DMS53 (cell line): ENCODE data around the gene HYAL2.

Source experiments
- DNase-seq: peaks from one replicate; lab custom pipeline; 2025; lab: John Stamatoyannopoulos, UW

Gene HYAL2

DNA sequence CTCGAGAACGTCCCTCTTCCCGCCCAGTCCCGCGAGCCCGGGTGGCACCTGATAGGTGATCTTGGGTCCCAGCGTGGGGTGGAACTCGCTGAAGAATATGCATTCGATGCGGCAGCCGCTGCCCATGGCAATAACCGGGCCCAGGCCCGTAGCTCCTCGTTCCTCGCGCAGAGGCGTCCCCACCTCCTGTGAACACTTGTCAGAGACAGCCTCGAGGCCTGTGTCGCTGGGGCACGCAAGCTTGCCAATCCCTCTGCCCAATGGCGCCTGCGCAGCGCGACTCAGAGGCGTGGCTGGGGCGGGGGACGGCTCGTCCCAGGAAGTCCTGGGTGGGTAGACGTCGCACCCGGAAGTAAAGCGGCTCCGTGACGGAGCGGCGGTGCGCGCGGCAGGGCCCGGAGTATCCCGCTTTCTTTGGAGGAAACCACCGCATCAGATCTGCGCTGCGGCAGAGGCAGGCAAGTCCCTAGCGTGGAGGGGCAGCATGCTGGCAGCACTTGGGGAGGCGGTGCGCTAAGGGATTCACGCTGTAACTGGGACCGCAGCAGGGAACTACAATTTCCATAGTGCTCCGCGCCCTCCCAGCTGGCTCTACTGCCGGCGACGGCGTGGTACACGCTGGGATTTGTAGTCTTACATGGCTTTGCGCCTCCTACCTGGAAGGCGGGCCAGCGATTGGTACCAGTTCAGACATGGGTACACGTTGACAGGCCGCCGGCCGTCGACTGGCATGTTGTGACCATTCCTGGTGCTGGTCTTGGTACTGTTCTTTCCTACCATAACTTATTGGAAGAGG is 28.2 kb upstream of the HYAL2 start, which contains the start of the genes CYB561D2 and NPRL2:
Gene CYB561D2 (plus strand): TSS at position 336 of the 796 bp plus-strand sequence. CDS start 572 bp downstream, outside the sequence.
Gene NPRL2 (minus strand): TSS at position 249 of the 796 bp plus-strand sequence. CDS start 123 bp downstream, at position 126.
- peak; percentile 88 for DNase-seq

DNA sequence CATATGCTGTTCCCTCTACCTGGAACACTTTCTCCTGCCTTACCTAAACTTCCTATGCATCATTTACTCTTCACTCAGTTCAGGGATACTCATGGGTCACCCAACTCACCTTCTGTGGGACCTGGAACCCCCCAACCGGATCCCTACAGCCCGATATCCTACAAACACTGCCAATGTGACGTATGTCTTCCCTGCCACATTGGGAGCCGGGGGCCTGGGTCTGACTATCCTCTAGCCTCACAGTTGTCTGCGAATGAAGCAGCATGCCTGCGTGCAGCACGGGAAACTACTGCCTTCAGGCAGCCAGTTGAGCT is 27.6 kb upstream of the HYAL2 start:
- DNase-seq, result no peak

DNA sequence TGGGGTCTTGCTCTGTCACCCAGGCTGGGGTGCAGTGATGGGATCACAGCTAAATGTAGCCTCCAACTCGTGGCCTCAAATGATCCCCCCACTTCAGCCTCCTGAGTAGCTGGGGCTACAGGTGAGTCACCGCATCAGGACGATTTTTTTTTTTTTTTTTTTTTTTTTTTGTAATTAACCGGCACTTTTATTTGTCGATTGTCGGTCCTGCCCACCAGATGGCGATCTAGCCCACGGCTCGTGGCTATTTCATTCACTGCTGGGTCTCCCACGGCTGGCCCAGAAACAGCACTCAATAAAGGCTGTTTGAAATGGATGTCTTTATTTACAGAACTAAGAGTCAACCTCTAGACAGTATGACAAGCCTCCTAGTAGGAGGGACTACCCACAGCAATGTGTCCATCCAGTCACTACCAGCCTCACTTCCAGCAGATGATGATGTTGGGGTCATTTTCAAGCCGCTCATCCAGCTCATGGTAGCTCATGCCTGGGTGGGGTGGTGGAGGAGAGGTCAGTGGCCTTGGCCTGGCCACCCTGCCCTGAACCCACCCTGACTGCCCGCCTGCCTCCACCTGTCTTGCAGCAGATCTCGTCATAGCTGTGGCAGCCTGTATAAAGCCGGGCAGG is 24.8 kb upstream of the HYAL2 start:
- peak; percentile 81 for DNase-seq

DNA sequence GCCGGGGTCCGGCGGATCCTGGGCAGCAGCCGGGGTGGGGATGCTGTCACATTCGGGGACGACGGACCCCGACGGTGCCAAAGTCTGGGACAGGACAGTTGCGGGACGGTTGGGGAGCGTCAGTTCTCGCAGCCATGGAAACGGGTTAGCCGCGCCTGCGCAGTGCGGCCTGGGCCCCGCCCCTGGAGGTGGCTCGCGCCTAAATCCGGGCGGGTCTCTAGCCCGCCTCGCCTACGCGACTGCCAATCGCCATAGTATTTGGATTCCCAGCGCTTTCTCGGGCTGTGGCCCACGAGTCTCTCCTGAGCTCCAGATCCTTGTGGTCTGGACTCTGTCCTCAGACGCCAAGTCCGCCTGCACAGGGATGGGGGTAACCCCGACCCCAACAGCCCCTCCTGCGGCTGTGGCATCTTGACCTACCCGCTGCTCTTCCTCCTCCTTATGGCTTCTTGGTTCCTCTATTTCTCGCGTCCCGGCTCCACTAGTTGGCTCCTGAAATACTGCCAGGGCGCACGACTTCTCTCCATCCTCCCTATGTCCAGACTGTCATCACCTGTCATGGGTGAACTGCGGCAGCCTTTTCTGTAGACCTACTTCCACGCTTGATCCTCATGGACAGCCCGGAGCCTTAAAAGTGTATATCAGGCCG is 23.2 kb upstream of the HYAL2 start, which contains the start of gene ZMYND10:
Gene ZMYND10 (minus strand): TSS at position 147 of the 649 bp plus-strand sequence. CDS start 153 bp downstream, outside the sequence.
- no peak for DNase-seq

DNA sequence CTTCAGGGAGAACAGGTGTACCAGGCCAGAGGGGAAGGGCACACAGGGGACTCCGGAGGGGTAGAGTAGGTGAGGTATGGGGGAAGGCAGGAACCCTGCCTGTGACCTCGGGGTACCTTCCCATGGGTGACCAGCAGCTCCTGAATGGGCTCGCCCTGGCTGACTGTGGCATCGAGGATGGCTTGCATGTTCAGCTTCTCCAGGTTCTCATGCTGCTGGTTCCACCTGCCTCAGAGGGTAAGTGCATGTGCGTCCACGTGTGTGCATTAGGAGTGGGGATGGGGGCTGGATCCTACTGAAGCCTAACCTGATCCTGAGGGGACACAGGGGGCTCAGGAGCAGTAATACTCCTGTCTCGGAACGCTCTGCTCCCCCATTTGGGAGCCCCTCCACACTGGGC is 22.5 kb upstream of the HYAL2 start:
- DNase-seq, result no peak

DNA sequence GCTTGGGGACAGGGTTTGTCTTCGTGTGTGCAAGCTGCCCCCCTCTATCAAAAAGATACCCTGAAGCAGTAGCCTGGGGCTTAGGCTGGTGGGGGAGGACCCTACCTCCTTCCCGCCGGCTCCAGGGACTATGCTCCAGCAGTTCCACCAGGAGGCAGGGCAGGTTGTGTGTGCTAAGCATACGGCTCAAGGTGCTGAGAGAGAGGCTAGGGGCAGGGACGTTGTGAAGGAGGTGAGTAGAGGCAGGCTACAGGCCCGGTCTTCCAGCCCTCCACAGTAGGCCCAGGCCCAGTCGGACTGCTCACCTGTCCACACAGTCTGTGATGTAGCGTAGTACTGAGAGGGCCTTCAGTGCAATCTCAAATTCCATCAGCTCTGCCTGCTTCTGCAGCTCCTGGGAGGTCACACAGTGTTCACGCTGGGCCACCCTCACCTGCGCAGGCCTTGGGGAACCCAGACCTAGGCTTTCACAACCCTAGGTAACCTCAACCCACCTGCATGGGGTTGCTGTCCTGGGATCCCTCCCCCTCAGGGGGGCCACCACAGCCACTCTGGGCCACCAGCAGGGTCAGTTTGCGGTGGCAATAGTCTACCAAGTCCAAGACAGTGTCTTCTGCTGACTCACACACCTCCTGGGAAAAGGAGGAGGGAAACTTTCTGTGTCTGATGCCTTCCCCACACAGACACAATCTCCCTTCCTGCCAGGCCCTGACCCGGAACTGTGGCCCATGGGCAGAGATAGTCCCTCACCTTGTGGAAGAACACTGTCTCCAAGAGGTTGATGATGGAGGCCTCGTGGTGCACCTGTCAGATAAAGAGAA is 20.5 kb upstream of the HYAL2 start:
- no peak for DNase-seq

DNA sequence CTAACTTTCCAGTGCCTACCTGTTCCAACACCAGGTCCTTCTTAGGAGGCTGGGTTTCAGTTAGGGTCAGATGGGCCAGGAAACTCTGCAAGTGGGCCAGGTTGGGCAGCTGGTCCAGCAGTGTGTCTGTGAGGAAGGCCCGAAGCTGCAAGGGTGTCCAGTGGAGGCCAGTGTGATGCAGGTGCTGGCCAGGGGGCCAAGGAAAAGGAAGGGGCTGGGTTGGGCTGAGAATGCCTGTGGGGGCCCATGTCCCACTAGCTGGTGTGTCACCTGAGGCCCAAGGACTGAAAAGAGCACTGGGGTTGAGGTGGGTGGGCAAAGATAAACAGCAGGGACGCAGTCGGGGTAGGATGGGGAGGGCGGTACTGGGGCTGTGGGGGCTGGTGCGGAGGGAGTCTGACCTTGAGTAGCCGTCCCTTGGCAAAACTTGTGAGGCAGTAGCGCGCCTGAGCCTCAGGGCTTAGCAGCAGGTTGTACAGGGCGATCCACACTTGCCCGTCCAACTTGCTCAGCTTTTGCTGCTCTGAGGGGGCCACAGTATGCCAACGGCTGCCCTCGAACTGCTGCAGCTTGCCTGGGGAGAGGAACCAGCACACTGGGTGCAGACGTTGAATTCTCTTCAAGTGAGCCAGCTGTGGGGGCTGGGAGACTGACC is 19.6 kb upstream of the HYAL2 start:
- DNase-seq, result no peak

DNA sequence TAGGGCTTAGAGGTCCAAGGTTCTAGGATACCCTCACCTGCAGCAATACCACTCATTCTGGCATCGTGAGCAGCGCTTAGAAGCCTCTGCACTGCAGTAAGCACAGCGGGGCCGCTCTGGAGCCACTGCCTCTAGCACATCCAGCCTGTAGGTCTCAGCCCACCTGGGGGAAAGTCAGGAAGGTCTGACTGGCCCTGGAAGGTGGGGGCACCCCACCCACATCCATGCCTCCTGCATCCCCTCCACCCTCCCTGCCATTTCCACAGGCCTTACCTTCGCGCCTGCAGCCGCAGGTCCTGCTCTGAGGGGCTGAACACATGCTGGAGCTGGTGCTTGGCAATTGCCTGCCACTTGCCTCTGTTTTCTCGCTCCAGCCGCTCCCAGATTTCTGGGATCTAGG is 19.0 kb upstream of the HYAL2 start:
- no peak for DNase-seq

DNA sequence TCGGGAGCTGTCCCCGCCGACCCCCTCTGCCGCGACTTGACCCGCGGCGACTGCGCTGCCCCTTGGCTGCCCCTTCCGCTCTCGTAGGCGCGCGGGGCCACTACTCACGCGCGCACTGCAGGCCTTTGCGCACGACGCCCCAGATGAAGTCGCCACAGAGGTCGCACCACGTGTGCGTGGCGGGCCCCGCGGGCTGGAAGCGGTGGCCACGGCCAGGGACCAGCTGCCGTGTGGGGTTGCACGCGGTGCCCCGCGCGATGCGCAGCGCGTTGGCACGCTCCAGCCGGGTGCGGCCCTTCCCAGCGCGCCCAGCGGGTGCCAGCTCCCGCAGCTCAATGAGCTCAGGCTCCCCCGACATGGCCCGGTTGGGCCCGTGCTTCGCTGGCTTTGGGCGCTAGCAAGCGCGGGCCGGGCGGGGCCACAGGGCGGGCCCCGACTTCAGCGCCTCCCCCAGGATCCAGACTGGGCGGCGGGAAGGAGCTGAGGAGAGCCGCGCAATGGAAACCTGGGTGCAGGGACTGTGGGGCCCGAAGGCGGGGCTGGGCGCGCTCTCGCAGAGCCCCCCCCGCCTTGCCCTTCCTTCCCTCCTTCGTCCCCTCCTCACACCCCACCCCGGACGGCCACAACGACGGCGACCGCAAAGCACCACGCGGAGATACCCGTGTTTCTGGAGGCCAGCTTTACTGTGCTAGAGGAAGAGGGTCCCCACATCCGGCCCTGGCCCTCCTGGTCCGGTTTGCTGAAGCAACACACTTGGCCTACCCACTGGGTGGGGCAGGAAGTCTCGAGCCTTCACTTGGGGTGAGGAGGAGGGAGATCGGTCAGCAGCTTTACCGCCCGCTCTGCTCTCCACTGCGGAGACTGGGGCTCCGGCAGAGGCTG is 18.1 kb upstream of the HYAL2 start, which contains the start of gene RASSF1:
Gene RASSF1 (minus strand): TSS at position 389 of the 882 bp plus-strand sequence. CDS start 31 bp downstream, at position 358.
- DNase-seq, result no peak

DNA sequence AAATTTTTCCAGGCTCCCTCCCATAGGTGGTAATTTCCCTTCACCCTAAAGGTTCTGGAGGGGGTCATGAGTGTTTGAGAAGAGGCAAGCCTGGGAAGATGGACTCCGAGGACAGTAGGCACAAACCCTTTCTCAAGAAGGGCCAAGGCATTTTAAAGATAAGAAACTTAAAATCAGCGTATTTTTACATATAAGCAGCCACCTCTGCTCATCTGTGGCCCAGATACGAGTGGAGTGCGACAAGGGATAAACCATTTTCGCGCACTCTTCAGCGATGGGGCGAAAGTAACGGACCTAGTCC is 17.6 kb upstream of the HYAL2 start:
- DNase-seq, result no peak

DNA sequence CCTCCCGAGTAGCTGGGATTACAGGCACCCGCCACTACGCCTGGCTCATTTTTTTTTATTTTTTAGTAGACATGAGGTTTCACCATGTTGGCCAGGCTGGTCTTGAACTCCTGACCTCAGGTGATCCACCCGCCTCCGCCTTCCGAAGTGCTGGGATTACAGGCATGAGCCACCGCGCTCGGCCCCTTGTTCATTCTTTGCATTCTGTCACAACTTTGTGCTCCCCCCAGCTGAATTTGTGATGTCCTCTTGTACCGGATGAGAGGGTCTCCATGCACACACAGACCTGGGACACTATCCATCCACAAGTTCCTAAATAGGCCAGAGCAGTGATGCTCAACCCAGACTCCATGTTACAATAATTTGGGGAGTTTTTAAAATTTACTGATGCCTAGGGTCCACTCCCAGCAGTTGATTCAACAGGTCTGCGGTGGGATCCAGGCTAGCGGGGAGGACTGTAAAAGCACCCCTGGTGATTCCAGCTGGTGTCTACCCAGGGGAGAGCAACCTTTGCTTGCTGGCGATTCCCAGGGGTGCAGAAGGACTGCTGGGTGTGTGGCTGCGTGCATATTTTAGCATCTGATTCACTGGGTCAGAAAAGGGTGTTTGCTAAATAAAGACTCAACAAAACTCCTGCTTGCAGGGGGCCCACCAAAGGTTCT is 17.1 kb upstream of the HYAL2 start:
- DNase-seq, result no peak

DNA sequence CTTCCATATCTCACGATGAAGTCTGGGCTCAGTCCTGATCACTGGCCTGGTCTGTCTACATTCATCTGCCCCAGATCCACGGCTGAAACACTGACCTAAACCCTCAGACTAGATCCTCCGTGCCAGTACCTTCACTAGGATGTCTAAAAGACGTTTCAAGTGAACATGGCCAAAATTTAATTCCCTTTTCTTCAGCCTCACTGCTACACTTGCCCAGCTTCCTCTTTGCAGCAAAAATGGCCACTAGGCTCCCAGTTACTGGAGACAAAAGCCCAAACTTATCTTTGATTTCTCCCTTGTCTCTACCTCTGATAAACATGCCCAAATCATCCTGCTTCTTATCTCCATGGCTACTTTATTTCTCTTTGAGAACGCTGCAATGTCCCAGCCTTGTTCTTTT is 16.4 kb upstream of the HYAL2 start:
- DNase-seq, result no peak

DNA sequence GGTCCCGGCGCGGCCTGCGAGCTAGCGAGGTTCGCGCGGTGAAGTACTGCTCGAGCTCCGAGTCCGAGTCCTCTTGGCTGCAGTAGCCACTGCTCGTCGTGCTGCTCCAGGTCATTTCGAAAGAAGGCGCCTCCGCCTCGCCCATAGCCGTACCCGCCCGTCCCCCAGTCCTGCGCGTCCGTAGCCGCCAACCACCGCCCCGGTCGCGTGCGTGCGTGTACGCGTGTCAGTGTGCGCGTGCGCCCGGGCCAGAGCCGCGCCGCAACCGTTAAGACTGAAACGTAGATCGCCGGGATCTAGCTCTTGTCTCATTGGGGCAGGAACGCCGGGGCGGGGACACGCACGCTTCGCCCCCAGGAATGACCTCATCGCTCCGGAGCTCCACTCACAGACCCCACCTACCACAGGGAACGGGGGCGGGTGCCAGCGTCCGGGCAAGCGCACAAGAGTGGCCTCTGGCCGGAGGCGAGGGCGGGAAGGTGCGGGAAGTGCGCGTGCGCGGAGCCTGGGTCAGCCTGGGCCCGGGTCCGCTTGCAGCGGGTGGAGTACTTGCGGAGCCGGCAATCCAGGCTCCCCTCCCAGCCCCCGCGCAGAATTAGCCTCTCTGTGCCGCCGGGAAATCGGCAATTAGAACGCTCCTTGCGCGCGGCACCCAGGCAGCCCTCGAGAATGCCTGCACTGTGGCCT is 14.8 kb upstream of the HYAL2 start:
- DNase-seq, result peak; percentile 95

DNA sequence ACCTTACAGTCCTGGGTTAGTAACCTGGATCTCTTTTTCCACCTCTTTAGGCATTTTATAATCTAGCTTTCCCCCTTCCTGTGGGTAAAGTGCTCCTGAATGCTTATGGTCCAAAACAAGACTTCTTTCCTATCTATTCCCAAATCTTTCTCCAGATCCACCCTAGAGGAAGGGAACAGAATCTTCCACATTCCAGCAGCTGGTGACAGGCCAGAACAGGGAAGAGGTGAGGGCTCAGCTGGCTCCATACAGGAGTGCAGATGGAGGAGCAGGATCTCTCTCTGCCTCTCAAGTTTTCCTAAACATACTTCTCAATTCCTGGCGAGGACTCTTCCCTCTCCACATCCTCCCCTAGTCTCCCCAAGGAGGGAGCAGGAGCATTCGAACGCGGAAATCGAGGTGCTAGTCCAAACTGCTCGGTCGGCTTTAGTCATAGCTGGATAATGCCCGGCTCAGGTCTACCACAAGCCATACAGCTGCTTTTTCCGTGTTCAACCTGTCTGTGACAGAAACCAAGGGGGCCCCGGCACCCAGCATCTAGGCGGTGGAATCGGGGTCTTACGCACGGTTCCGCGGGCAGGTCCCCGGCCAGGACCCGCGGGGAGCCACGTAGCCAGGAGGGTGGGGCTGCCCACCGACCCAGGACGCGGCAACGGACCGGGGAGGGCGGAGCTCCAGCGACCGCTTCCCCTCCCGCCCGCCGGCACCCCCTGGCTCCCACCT is 14.1 kb upstream of the HYAL2 start:
- DNase-seq, result peak; percentile 40

DNA sequence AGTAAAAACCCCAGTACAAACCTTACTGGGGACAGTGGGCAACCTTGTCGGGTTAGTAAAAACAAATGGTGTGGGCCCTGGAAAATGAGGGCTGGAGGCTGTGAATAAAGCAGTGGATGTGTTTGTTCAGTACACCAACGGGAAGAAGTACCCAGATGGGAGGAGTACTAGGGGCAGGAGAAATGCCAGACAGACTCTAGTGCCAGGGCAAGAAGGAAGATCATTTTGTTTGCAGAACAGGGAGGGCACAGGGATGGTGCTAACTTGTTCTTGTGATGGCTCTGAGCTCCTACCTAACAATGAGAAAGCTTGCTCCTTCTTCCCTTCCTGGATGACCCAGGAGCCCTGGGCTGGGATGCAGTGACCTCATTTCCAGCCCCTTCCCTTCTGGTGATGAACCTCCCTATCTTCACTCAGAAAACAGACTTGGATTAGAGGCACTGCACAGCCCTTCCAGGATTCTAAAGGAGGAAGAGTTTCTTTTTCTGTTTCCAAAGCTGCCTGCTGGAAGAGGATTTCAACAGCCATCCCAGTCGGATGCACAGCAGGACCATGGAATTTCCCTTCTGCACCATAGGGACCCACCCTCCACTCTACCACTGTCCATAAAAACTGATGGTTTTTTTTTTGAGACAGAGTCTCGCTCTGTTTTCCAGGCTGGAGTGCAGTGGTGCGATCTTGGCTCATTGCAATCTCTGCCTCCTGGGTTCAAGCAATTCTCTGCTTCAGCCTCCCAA is 12.0 kb upstream of the HYAL2 start:
- DNase-seq, result no peak

DNA sequence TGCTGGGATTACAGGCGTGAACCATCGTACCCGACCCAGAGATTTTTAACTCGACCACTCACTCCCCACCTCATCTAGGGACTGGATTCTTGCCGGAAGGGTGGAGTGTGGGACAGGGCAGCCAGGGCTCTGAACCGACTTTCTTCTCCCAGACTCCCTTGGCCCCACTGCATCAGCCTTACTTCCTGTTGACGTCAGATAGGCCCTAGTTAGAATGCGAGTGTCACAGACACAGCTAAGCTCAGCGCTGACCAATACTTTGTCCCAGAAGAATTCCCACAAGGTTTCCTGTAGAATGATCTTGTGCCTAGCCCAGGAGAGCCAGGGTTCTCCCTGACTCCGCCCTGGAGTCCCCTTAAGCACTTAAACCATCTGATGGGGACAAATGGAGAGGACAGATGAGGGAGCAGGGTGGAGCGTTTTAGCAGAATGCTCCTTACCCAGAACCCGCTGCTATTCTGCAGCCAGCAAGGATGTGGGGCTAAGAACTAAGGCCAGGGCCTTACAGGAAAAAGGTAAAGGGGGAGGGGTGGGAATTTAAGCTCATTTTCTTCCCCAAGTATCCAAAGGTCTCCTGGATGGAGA is 11.3 kb upstream of the HYAL2 start:
- no peak for DNase-seq

DNA sequence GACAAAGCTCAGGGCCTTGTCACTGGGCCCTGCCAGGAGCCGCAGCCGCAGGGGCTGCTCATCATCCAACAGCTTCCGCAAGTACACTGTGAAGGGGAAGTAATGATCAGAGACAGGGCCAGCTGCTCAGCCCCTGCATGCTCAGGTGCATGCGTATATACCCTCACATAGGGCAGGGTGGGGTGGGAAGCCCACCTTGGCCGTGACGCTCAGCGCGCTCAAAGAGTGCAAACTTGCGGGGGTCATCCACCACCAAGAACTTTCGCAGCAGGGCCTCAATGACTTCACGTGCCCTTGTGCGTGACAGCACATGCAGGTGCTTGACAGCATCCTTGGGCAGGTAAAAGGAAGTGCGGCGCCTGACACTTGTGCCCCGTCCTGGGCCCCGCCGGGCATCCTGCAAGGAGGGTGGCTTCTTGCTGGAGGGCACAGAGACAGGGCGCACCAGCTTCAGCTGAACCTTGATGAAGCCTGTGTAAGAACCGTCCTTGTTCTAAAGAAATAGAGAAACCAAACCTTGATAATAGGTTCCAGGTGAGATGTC is 8.9 kb upstream of the HYAL2 start:
- no peak for DNase-seq
